Neuron (in vitro differentiated cells): Measurements from ENCODE around the gene LMBRD2.

Experiments used
- H2AFZ ChIP-seq: one replicate; pipeline ENCODE4 v1.6.1; 2013; ENCODE audit warnings: low read depth, mild to moderate bottlenecking, inconsistent platforms, low read length, moderate library complexity
- H3K27me3 ChIP-seq: one replicate; pipeline ENCODE4 v1.6.1; 2013; ENCODE audit warnings: low read length; ENCODE audit not compliant: insufficient read depth
- H3K36me3 ChIP-seq: one replicate; pipeline ENCODE4 v1.6.1; 2013; ENCODE audit warnings: low read length; ENCODE audit not compliant: insufficient read depth
- H3K4me1 ChIP-seq: one replicate; pipeline ENCODE4 v1.6.1; 2013; ENCODE audit warnings: low read length; ENCODE audit not compliant: insufficient read depth
- H3K4me3 ChIP-seq: 2 replicates; pipeline ENCODE4 v1.5.1; 2013; ENCODE audit warnings: mild to moderate bottlenecking, low read length, moderate library complexity
- H3K9me3 ChIP-seq: one replicate; pipeline ENCODE4 v1.6.1; 2013; ENCODE audit warnings: low read length

LMBRD2 gene

GRCh38 chr5:36156121-36156601, 4.5 kb upstream of the LMBRD2 start:
- no peaks in the 10 kb centered on the region for H3K27me3 ChIP-seq
- H2AFZ ChIP-seq: no peak overlapping the region
- no peaks in the 10 kb centered on the region for H3K9me3 ChIP-seq
- no peak overlapping the region for H3K4me3 ChIP-seq
- peaks cover 72% of the 10 kb centered on the region for H3K36me3 ChIP-seq
- H3K4me1 ChIP-seq: peaks cover 11% of the 10 kb centered on the region

DNA sequence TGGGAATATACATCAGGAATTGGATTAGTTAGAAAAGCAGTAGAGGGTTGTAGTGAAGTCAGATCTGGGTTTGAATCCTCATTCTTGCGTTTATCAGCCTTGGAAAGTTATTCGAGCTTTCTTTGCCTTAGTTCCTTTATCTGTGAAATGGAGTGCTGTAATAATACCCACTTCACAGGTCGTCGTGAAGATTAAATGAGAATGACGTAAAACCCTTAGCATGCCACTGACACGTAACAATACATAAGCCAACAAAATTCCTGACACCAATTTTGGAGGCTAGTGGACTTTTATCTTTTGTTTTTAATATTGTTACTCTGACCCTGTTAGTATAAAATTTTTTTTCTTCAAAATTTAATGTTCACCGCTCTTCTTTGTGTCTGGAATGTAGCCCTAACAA, 3.6 kb upstream of the LMBRD2 start:
- Histone ChIP-seq H3K27me3 (no peaks in the 10 kb centered on the region), H2AFZ (no peak overlapping the region), H3K4me1 (peaks cover 17% of the 10 kb centered on the region), H3K36me3 (peaks cover 65% of the 10 kb centered on the region), H3K4me3 (no peak overlapping the region), H3K9me3 (no peaks in the 10 kb centered on the region)

DNA sequence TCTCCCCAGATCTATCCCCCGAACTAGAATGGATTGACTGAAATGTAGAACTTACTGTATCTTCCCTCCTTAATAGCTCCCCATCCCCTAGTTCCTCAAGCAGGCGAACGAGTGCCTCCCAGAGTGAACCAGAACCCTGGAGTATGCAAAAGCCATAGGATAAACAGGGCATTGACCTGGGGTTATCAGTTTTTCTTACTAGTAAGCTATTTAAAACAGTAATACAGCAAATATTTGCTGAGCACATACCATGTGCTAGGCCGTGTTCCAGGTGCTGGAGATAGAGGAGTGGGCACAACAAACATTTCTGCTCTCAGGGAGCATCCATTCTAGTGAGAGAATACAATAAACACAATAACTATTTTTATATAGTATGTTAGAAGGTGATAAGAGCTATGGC, 2.0 kb upstream of the LMBRD2 start:
- H3K36me3 ChIP-seq: peaks cover 50% of the 10 kb centered on the region
- H3K4me3 ChIP-seq: peak overlapping the region; percentile 90
- H3K4me1 ChIP-seq: peaks cover 23% of the 10 kb centered on the region

DNA sequence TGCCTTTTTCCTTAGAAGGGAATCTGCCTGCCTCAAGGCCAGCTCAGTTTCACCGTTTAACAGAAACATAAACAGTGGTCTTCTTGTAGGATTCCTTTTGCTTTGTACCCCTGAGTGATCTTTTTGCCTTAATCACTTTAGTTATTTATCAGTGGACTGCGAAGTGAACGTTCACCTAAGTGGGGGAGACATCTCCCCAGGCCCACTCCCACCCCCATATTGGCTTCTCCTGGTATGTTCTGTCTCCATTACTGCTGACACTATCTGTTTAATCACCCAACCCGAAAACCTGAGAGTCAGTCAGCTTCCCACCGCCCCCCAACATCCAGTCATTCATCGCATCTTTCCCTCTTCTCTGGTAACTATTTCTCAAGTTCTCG, 1.6 kb upstream of the LMBRD2 start:
- Histone ChIP-seq H3K4me1 (peaks cover 23% of the 10 kb centered on the region), H3K9me3 (no peaks in the 10 kb centered on the region), H2AFZ (no peak overlapping the region), H3K4me3 (peak overlapping the region; percentile 90), H3K27me3 (no peaks in the 10 kb centered on the region), H3K36me3 (peaks cover 45% of the 10 kb centered on the region)

More for the DNA sequence above, 2.0 kb upstream of the LMBRD2 start:
- Histone ChIP-seq H2AFZ (no peak overlapping the region), H3K9me3 (no peaks in the 10 kb centered on the region), H3K27me3 (no peaks in the 10 kb centered on the region)

DNA sequence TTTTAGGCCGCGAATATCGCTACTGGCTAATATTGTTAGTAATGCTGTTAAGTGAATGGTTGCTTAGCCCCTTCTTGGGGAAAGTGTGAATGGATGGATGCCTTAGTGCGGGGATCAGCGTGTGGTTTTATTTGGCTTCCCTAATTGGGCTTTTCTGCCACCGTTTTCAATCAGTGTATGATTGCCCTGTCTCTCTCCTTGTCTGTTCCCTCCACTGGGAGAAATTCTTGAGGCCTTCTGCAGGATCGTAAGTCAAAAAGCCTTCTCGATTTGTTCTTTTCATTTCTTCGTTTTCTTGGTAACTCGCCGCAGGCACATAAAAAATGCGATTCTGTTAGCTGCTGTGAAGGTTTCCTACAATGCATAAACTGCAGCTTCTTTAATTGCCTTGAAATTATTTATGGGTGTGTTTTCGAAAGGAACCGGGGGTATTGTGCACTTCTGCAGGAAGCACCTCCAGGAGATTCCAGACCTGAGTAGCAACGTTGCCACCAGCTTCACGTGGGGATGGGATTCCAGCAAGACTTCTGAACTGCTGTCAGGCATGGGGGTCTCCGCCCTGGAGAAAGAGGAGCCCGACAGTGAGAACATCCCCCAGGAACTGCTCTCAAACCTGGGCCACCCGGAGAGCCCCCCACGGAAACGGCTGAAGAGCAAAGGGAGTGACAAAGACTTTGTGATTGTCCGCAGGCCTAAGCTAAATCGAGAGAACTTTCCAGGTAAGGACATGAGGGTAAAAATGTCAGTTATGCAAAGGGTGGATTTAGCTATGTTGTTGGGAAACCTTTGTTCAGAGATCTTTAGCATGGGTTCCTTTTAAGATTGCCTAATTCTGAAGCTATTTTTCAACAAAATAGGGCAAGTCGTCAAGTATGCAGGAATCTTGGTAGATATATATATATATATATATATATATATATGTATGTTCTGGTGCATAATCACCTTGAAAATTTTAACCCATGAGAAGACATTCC, 924 bp upstream of the LMBRD2 start:
- no peaks in the 10 kb centered on the region for H3K27me3 ChIP-seq
- peaks cover 39% of the 10 kb centered on the region for H3K36me3 ChIP-seq
- H3K4me1 ChIP-seq: peaks cover 23% of the 10 kb centered on the region
- H3K4me3 ChIP-seq: peak overlapping the region; percentile 90
- H2AFZ ChIP-seq: peak overlapping the region; percentile 88
- H3K9me3 ChIP-seq: no peaks in the 10 kb centered on the region

GRCh38 chr5:36150676-36151433, 832 bp downstream of the LMBRD2 start:
- H2AFZ ChIP-seq: peak overlapping the region; percentile 100
- peaks cover 23% of the 10 kb centered on the region for H3K4me1 ChIP-seq
- H3K4me3 ChIP-seq: peak overlapping the region; percentile 90
- peaks cover 24% of the 10 kb centered on the region for H3K36me3 ChIP-seq
- no peaks in the 10 kb centered on the region for H3K27me3 ChIP-seq
- no peaks in the 10 kb centered on the region for H3K9me3 ChIP-seq

GRCh38 chr5:36147681-36148080, 4.0 kb downstream of the LMBRD2 start:
- H2AFZ ChIP-seq: no peak overlapping the region
- H3K9me3 ChIP-seq: no peaks in the 10 kb centered on the region
- no peaks in the 10 kb centered on the region for H3K36me3 ChIP-seq
- H3K4me3 ChIP-seq: no peak overlapping the region
- H3K27me3 ChIP-seq: no peaks in the 10 kb centered on the region
- peaks cover 12% of the 10 kb centered on the region for H3K4me1 ChIP-seq

GRCh38 chr5:36146390-36146789, 5.3 kb downstream of the LMBRD2 start:
- Histone ChIP-seq H3K4me1 (peaks cover 12% of the 10 kb centered on the region), H3K36me3 (peaks cover 5% of the 10 kb centered on the region), H2AFZ (no peak overlapping the region), H3K27me3 (no peaks in the 10 kb centered on the region), H3K4me3 (no peak overlapping the region), H3K9me3 (no peaks in the 10 kb centered on the region)

GRCh38 chr5:36145311-36145710, 6.4 kb downstream of the LMBRD2 start:
- H3K27me3 ChIP-seq: no peaks in the 10 kb centered on the region
- no peaks in the 10 kb centered on the region for H3K9me3 ChIP-seq

GRCh38 chr5:36138900-36139683, 12.6 kb downstream of the LMBRD2 start:
- Histone ChIP-seq H3K36me3 (peaks cover 21% of the 10 kb centered on the region), H3K27me3 (no peaks in the 10 kb centered on the region), H3K9me3 (peaks cover 3% of the 10 kb centered on the region), H3K4me1 (no peaks in the 10 kb centered on the region), H3K4me3 (no peak overlapping the region), H2AFZ (no peak overlapping the region)

More at GRCh38 chr5:36145311-36145710, 6.4 kb downstream of the LMBRD2 start:
- no peak overlapping the region for H2AFZ ChIP-seq
- peaks cover 6% of the 10 kb centered on the region for H3K4me1 ChIP-seq
- peaks cover 7% of the 10 kb centered on the region for H3K36me3 ChIP-seq
- H3K4me3 ChIP-seq: no peak overlapping the region

DNA sequence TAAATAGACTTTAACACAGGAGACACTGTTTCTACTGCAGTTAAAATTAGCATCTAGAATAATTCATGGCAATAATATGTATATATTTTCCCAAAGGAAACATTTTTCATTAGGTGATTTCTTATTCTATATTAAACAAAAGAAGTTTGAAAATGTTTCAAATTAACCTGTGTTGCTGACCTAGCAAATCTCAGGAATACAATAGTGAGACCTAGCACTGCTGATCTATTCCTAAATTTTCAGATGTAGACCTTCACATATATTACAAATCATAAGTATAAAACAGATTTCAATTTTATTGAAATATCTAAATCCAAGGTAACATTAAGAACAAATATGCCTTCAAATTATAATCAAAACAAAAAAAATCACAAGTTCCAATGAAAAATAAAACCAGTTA, 15.1 kb downstream of the LMBRD2 start:
- H3K4me3 ChIP-seq: no peak overlapping the region
- no peaks in the 10 kb centered on the region for H3K4me1 ChIP-seq
- no peak overlapping the region for H2AFZ ChIP-seq
- no peaks in the 10 kb centered on the region for H3K27me3 ChIP-seq
- H3K36me3 ChIP-seq: peaks cover 18% of the 10 kb centered on the region
- peaks cover 3% of the 10 kb centered on the region for H3K9me3 ChIP-seq

- Histone ChIP-seq H3K27me3 (no peaks in the 10 kb centered on the region), H3K36me3 (peaks cover 16% of the 10 kb centered on the region), H3K4me1 (no peaks in the 10 kb centered on the region), H2AFZ (no peak overlapping the region), H3K9me3 (peaks cover 3% of the 10 kb centered on the region), H3K4me3 (no peak overlapping the region)
Observed at GRCh38 chr5:36135988-36136387, 15.7 kb downstream of the LMBRD2 start.
